HG03175 (cell line): ENCODE results near the gene TMEM269.
"Not testable (repeated sequence)": the region's sequence is repeated elsewhere in the genome, so short reads cannot be mapped to it uniquely, and the experiment has no call there.

Experiments used
- ATAC-seq: cut with Tn5 transposase; IDR thresholded peaks from one replicate; pipeline ENCODE4 v1.9.1; 2021; ENCODE audit warnings: mild to moderate bottlenecking, moderate library complexity; ENCODE audit not compliant: unreplicated experiment

Gene TMEM269

DNA sequence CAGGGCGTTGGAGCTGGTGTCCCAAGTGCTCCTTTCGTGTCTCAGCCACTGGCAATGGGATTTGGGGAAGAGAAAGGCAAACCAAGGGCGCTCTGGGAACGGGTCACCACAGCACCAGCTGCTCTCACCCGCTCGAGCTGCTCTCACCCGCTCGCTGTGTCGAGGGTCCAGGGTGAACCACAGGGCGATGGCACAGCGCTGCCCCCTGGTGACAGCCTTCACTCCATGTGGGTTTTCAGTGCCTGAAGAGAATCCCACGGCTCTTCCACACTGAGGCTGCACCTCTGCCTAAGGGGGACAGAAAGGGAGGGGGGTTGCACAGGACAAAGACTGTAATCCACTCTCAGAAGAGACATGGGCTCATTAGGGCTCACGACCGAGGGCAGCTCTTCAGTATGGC is 37.7 kb upstream of the TMEM269 start:
- ATAC-seq = no peak

GRCh38 chr1:42748021-42748420 is 36.8 kb upstream of the TMEM269 start:
- no peak for ATAC-seq

GRCh38 chr1:42748461-42749410 is 36.1 kb upstream of the TMEM269 start:
- ATAC-seq = no peak

DNA sequence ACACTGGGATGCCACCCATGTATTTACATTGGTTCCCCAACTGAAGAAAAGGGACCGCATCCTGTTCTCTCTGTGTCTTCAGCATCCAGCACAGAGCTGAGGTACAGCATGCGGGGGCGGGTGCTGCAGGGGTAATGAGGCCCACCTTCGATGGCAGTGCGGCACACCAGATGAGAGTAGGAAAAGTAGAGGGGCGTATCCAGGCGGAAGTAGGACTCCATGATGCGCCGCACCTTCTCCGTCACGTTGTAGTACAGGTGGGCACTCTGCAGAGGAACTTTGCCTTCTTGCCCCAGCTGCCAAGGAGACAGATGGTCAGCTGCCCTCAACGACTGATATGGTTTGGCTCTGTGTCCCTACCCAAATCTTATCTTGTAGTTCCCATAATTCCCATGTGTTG is 34.8 kb upstream of the TMEM269 start:
- ATAC-seq = no peak

- not testable (repeated sequence) for ATAC-seq
Measured at GRCh38 chr1:42751511-42752070, 33.2 kb upstream of the TMEM269 start.

DNA sequence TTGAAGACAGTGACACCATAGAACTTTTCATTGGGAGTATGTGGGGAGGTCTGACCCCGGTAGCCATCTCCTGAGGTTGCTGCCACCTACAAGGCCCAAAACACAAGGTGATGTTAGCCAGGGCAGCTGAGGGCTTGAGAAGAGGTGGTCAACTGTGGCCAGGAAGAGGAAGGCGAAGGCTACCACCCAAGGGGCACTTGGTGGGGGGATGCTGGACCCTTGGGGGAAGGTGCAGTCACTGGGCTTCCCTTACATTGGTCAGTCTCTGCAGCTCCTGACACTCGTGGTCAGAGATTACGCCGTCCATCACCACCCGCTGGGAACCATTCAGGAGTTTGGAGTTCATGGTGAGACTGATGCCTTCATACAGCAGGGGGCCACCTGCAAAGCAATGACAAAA is 32.5 kb upstream of the TMEM269 start:
- ATAC-seq = no peak

GRCh38 chr1:42753070-42753469 is 31.7 kb upstream of the TMEM269 start:
- no peak for ATAC-seq

DNA sequence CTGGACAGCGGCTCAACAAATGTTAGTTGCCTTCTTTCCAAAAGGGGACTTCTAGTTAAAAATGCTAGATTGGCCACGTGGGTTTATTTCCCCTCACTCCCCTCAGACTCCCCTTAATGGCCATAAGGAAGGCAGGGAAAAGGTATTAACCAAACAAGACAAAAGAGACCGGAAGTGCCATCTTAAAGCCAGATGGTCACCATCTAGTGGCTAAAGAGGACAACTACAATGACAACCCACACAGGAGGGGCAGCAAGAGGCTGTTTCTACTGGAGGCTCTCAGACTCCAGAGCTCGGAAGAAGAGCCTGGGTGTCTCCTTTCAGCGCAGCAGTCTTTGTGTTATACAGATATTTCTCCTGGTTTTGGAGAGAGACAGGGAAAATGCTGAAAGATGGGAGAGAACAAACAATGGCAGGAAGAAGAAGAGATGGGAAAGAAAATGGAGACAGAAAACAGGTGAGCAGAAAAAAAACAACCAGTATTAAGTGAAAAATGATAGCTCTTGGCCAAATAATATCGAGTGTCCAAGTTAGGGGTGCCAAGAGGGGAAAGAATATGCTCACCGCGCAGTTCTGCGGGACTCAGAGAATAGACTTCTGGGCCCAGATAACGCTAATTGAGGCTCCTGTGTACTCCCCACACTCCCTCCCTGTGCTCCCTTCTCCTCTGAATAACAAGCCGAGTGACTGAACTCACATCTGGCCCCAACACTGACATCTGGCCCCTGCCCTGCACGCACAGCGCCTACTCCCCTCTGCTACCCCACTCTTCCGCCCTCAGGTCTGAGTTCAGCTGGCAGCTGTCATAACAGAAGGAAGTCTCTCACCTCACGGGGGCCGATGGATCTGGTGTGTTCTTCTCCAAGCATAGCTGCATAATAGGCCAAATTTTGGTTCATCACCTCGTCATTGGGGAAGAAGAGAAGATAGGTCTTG is 27.6 kb upstream of the TMEM269 start:
- ATAC-seq = no peak

- ATAC-seq = no peak
Measured at GRCh38 chr1:42757892-42758275, 26.9 kb upstream of the TMEM269 start.

DNA sequence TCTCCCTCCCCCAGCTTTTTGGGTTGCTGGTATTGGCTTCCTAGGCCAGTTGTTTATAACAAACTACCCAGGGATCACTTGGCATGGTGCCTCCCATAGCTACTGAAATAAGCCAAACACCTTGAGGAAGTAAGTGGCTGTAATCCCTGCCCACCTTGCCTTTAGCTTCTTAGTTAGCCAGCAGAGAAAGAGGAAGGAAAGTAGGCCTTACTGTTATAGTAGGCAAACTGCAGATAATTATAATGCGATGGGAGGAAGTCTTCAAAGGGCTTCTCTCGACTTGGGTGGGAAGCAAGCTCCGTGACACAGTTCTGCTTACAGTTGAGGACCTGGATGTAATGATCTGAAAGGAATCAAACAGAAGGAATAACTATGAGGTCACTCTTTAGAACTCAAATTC is 26.1 kb upstream of the TMEM269 start:
- ATAC-seq = no peak

GRCh38 chr1:42759114-42759513 is 25.7 kb upstream of the TMEM269 start:
- ATAC-seq = no peak

GRCh38 chr1:42761567-42761966 is 23.2 kb upstream of the TMEM269 start:
- no peak for ATAC-seq

GRCh38 chr1:42762269-42762668 is 22.5 kb upstream of the TMEM269 start:
- ATAC-seq = no peak

- no peak for ATAC-seq
Measured at GRCh38 chr1:42765269-42765668, 19.5 kb upstream of the TMEM269 start.

DNA sequence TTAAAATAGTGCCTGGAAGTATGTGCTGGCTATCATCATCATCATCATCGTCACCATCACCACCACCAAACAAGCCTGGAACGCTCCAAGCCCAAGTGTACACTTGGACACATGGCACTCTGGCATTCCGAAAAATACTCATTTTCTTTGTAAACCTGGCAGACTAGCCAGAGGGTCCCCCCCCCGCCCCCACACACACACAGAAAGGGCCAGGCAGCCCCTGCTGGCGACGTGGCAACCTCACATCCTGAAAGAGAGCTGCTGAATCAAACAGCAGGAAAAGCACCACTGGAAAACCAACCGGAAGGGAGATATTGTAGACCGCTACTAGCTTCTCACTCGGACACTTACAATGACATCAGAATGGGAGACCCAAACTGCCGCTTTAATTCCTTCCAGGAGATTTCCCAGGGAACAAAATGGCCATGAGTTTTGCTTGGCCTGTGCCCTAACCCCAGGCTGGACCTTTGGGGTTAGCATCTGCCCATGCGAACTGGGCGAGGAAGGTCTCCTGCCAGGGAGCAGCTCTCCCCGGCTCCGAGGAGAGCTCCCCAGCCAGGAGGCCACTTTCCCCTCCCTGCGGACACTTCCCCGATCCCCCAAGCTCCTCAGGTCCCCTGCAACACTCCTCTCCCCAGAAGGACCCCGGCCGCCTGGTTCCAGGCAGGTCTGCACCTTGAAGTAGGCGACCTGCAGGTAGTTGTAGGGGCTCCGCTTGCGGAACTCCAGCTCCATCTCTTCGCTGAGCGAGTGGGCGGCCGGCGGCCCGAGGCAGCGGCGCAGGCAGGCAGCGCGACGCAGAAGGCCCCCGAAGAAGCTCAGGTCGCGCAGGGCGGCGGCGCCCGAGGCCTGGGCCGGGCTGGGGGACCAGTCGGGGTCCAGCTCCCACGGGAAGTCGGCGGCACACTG is 18.7 kb upstream of the TMEM269 start:
- peak; percentile 28 for ATAC-seq

DNA sequence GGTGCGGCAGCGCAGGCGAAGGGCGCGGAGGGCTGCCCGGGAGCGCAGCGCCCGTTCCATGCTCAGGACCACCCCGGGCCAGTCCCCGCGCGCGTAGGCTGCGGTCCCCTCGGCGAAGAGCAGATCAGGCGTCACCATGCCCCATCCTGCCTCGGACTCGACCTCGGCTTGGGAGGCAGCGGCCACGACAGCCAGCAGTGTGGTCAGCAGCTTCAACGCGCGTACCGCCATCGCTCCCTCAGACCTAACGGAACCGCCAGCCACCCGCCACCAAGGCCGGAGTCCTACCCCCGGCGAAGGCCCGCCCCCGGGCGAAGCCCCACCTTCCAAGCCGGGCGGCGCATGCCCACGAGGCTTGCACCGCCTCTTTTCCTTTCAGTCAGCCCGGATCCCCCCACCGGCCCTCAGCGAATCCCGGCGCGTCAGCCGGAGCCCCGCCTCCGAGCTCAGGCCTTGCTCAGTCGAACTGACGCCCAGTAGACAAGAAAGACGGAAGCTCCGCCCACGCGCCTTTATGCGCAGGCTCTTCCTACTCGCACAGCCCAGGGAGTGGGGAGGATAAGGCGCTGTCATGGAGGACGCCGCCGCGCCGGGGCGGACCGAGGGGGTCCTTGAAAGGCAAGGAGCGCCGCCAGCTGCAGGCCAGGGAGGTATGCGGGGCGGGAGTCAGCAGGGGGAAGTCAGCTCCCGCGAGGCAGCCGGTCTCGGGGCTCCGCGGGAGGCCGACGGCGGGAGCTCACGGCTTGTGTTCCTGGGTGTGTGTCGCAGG is 17.9 kb upstream of the TMEM269 start, which contains the start of the genes C1orf50 and P3H1:
TSS of gene C1orf50 (plus strand) at position 509 of the 769 bp plus-strand sequence. CDS start at position 572, 63 bp downstream.
TSS of gene P3H1 (minus strand) at position 288 of the 769 bp plus-strand sequence. CDS start at position 231, 57 bp downstream.
- peak; percentile 86 for ATAC-seq

GRCh38 chr1:42767510-42768000 is 17.2 kb upstream of the TMEM269 start:
- ATAC-seq = peak; percentile 13

GRCh38 chr1:42768172-42768571 is 16.6 kb upstream of the TMEM269 start:
- ATAC-seq = no peak

GRCh38 chr1:42769811-42770210 is 15.0 kb upstream of the TMEM269 start:
- ATAC-seq = no peak
